EL (cell line): Measurements from ENCODE around the gene RTRAF.

ENCODE experiments used
- DNase-seq: peaks from one replicate; pipeline ENCODE4 v3.0.0-alpha.2; 2016

Gene RTRAF

DNA sequence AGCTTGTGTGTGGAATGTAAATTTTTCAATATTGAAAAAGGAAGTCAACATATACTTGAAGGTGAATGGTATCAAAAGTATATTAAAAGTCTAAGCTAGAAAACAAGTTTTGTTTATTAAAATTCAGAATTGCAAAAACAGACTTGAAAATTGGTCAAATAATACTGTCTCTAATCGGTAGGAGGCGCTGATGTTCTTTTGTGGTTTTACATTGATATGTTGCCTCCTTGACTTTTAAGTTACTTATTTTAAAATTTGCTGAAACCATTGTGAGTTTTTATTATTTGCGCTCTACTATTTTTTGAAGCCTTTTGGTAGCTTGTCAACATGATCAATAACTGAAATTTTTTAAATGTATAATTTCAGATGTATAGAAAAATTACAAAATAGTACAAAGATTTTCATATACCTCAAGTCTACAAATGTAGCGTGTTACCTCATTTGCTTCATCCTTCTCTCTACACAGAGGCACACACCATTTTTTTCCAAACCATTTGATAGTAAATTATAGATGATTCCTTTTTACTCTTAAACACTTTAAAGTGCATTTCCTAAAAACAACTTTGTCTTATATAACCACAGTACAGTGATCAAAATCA is 6.9 kb downstream of the RTRAF start:
- peak; percentile 41 for DNase-seq

DNA sequence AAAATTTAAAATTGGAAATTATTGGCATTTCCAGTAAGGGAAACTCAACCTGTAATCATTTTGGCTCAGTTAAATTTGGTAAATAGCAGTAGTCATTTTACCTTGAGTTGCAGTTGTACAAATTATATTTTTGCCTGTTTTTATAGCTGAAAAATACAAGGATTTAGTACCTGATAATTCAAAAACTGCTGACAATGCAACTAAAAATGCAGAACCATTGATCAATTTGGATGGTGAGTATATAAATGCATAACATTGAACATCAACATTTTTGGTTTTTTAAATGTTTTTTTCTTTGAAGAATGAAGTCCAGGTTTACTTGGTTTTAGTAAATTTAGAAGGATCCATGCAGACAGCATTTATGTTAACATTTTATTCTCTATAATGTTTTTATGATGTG is 9.0 kb downstream of the RTRAF start:
- no peak for DNase-seq

DNA sequence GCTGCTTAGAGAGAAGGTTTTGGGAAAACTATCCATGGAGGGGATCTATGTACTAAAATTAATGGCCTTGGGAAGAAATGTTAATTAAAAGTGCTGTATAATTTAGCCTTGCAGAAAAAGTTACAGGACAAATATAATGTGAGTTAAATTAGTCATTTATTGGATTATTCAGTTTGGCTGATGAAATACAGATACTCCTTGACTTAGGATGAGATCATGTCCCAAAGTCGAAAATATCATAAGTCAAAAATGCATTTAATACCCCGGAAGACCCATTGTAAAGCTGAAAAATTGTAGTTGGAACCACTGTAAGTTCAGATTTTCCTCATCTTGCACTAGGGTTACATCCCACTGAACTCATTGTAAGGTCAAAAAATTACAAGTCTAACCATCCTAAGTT is 9.7 kb downstream of the RTRAF start:
- DNase-seq = peak; percentile 64

DNA sequence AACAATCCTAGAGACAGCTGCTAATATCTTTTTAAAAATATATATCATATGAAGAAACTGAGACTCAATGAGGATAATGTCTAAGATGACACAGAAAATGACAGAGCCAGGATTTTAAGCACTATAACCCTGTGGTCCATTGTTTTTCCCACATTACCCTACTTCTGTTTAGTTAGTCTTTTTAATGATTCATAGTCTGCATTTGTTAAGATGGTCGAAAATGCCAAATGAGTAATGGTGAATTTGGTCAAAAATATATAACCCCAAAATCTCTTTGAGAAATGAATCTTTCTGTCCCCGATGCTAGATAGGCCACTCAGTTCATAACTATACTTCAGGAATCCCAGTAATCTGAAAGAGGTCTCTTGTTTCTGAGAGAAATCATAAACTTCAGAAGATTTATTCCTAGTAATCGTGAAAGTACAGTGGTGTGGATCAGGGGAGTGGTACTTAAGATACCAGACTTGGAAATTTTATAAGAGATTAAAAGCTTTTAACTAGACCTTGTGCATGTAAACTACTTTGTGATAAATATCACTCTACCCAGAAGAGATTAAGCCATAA is 10.8 kb downstream of the RTRAF start:
- DNase-seq = peak; percentile 38

DNA sequence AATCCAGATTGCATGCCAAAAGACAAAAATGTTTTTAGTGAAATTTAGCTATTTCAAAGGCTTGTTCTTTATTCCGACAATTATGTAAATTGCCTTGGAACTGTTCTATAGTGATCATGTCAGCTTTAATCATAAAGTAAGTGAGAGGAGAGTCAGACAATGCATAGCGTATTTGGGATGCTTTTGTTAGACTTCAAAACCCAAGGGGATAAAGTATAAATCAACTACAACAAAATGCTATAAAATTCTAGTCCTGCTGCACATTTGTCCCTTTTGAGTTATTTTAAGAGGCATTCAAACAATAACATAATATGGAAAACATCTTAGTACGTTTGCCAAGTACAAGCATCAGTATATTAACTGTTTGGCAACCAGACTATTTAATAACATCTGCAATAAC is 11.3 kb downstream of the RTRAF start:
- DNase-seq = no peak

DNA sequence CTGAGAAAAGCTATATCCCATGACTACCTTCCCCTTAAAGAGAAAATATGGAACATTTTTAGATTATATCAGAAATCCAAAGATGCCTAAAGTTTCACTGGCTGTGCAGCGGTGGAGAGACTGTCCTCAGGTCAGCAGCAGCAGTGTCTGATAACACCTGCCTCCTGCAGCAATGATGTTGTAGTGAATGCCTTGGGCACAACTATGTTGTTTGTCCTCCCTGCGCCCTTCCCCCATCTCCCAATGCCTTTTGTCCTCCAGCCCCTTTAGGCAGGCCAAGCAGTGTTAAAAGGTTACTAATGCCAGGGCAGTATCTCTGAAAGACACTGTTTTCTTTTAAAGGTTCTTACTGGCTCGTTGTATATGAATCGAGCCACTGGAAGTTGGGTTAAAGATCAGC is 13.2 kb downstream of the RTRAF start:
- DNase-seq = no peak

DNA sequence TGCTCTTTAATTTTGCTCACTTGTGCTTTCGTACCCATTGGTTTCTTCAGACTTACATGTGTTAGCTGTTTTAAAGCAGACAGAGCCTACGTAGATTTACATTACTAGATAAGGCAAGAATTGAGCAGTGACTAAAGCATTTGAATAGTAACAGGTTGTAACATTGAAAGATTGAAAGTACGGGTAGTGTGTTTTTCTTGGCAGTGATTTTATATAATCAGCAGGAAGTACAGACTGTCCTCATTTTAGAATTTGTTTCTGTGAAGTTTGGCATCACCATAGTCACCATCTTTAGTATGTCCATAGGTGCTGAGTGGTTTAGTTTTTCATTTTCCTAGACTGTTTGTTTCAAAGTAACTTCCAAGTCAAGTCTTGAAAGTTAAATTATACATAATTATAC is 14.0 kb downstream of the RTRAF start:
- no peak for DNase-seq

DNA sequence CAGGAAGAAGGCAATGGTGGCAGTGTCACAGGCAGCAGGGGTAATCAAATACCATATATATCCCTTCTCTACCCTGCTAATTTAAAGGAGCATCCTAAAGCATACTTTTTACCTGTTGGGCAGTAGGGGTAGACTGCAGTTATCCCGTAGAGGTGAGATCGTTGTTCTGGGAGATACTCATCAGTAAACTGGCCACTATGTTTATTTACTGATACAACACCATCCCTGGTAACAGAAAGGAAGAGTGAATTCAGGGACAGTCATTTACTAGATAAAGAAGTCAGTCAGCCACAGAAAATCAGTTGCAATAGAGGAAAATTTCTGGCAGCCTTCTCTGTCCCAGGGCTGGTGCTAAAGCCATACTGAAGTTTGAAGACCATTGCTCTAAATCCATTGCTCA is 16.3 kb downstream of the RTRAF start:
- no peak for DNase-seq

DNA sequence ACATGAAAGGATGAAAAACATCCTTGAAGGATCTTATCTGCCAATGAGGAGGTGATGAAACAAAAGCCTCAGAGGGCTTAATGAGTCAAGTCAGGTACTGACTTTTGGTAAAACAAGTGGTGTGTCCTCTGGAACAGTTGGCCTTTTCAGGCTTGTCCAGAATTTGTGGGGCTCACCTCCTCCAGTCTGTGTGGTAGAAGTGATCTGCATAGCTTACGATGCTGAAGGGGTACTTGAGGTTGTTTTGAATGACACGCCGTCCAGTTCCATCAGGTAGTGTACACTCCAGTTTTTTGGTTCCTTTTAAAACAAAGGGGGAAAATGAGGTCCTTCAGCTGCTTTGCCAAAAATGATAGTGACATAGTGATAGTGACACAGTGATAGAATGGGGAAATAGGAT is 17.0 kb downstream of the RTRAF start:
- DNase-seq = no peak

DNA sequence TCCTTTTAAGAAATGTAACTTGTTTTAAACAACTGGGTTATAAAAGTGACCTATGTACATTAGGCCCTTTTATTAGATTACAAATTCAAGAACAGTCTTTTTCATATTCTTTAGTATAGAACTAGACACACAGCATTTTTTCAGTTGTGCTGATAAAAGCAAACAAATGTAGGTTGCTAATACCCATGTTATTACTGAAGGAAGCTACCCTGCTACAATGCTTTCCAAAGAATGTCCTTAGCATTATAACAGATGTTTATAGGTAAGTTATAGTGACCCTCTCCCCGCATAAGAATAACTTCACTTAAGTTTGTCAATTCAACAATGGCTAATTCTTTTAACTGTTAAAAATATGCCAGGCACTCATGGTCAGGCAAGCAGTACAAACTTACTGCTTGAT is 17.9 kb downstream of the RTRAF start:
- DNase-seq = no peak

DNA sequence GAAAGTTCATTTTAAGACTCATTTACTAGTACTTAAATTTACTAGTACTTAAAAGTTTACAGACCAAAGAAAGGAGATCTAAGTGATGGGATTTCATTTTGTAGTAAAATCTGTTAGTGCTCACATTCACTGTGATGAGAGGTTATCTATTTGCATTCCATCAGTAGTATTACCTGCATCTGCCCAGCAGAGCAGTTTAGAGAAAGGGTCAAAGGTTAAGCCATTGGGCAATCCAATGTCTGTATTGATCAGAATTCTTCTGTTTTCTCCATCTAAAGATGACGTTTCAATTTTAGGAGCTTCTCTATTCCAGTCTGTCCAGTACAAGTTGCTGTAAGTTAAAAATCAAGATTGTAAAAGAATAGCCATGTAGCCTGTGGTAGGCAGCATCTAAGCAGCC is 18.3 kb downstream of the RTRAF start:
- no peak for DNase-seq

DNA sequence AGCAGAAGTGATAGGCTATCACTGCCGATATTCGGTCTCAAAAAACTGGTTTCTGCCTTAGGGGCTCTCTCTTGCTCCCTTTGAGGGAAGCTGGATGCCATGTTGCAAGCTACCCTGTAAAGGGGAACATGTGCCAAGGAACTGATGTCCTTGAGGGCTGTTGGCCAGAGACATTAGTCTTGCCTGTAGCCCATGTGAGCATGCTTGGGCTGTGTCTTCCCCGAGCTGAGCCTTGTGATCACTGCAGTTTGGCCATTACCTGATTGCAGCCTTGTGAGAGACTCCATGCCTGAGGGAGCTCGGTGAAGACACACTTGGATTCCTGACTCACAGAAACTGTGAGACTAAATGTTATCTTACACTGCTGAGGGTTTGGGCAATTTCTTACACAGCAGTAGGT is 18.8 kb downstream of the RTRAF start:
- no peak for DNase-seq

DNA sequence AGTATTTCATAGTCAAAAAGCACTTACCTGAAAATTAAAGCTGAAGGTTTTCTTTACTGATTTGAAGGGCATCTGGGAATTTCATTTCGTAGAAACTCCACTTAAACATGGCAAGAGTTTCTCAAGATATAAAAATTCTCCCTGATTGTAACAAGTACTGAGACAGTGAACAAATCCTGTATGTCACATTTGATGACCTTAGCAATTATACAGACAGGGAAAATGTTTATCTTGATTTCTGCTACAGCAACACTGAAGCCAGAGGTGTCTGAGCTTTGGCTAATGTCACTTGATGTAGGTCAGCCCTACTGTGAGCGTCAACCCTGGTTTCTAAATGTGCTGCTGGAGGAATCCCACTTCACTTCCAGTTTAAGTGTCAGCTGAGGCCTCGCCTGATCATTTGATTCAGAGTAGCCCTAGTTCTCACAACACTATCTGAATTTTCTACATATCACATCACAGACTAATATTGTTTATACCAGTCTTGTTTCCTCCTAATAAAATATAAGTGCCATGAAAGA is 20.9 kb downstream of the RTRAF start:
- no peak for DNase-seq

DNA sequence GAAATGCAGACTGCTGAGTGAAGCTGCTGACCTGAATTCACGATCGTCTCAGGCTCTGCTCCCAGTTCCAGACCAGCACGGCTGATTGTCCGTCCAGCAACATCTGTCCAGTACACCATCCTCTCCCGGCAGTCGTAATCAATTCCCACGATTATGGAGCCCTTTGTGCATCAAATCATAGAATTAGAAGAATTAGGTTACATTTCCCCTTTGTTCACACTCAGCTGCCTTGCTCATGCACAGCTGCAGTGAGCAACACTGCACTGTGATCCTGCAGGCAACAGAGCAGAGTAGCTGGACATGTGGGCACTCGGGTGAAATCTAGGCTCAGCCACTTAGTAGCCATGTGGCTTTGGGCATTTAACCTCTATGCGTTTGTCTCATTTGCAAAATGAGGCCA is 22.2 kb downstream of the RTRAF start:
- DNase-seq = no peak

DNA sequence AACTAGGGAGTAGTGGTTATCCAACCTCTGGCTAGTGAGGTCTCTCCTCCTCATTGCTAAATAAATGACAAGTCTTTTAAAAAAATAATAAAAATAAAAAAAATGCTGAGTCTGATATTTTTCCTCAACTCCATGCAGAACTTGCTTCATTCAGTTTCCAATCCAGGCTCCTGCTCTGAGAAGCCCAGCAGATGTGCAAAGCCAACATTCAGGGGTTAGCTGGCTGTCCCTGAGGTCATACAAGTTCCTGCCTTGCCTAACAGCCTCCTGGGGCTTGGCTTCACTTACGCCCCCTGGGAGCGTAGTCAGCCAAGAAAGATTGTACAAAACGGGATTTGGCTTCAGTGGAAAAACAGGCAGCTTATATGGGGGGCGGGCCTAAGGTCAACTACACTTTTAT is 23.3 kb downstream of the RTRAF start:
- DNase-seq = no peak

DNA sequence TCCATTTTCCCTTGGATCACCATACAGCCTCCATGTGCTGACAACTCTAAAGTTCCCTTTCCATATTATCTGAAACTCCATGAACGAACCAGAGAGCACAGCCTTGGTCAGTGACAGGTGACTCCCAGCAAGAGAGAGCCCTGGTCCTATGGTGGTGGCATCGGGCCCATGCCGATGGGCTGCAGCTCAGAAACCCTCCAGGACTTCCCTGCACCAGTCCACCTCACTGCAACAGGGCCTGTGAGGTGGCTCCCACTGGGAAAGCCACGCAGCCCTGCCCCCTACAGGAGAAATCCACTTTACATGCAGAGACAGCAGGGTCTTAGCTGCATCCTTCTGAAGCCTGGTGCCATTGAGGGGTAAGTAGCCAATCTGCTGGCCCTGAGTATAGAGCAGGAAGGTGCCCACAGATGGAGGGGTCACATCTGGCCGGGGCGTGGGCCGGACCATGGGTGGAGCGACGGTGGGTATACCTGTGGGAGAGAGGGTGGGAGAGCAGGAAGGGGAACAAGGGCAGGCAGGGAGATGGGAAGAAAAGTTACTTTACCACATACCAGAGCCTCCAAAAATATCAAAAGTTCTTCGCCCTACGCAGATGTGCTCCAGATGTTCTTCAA is 24.7 kb downstream of the RTRAF start:
- no peak for DNase-seq

DNA sequence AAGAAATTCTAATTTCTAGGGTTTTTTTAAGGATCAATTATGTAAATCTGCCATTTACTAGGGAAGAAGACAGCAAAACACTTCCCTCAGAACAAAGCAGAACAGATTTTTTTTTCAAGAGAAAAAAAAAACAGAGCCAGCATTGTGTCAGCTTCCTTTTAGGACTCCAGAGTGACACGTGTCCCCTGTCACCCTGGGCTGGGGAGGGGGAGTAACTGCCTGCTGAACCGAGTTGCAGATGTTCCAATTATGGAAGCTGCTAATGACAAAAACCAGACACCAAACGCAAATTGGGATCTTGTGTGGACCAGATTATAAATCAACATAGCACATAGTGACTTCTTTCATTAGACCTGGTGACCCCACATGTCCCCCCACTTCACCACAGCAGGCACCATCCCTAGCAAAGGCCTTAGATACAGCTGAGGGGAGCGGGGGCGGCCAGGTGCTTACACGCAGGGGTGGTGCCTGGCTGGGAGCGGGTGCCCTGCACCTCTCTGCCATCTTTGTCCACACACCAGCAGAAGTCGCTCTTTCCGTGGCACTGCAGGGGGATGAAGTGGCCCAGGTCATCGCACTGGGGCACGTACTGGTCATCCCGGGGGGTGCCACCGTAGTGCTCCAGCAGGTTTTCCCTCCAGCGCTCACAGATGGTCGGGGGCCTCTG is 25.4 kb downstream of the RTRAF start:
- no peak for DNase-seq

DNA sequence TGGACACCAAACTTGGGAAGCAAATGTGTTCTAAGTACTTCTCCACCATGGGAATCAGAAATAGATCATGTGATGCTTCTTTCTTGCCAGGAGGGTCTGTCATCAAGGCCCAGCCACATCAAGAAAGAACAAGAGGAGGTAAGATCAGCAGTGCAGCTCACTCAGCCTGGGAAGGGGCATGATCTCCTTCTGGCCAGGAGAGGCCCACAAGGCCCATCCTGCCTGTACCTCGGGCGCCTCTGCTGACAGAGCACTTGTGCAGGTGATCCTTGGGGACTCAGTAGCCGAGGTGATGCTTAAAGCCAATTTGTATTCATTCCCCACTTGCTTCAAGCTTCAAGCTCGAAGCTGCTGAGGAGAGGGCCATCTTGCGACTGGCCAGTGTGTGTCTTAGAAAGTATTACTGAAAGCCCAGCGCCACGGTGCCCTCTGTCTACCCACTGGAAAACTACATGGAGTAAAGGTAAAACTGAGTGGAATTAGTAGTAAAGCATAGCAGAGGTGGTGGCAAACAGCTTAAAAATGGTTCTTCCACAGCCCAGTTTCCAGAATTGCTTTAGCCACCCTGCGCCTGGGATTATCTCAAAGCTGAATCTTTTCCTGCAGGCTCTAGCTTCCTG is 26.2 kb downstream of the RTRAF start:
- no peak for DNase-seq

DNA sequence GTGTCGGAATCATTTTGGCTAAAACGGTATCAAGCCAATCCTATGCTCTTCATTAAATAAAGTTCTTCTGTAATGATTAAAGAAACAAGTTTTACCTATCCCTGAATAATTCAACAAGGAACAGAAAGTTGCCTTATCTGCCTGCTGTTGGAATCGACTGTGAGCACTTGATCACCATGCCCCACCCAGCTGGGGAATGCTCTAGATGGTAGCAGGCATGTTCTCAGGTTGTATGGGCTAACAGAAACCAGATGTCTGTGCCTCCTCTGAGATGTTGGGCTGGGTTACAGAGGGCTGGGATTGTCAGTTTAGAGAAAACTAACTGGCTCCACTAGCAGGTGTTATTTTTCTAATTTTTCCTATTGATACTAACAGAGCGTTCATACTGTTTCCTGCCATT is 28.9 kb downstream of the RTRAF start:
- DNase-seq = peak; percentile 61

DNA sequence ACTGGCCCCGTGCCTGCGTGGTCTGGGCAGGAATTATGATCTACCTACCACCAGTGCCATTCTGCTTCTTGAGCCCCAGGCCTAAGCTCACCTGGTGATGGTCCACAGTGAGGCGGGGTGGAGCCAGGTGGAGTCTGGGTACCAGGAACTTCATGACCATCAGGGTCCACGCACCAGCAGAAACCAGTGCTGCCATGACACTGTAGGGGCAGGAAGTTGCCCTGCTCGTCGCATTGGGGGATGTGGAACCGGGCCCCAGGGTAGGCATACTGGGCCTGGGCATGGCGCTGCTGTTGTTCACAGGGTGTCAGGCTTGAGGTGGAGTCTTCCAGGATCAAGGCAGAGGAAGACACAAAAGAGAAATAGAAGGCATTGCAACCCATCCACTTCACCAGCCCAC is 29.6 kb downstream of the RTRAF start:
- no peak for DNase-seq

DNA sequence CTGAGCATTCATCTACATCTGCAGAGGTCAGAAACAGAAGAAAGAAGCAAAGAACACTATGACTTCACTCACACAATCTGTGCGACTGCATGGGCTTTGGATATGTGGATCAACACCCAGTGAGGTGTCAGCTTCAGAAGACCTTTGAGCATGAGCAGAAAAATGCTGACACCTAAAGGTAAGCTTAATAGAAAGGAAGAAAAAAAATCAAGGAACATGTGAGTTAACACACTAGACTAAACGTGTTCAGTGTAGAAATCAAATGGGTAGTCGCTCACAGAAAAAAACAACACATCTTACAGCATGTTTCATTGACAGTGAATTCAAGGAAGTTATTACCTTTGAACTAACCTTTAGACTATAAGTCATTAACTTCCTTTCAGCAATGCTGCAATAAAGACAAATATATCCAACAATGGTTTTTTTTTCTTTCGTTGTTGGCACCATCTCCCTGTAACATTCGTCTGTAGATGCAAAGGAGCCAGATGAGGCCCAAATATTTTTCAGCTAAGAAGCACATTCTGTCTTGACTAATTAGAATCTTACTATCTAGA is 30.9 kb downstream of the RTRAF start:
- DNase-seq = no peak

DNA sequence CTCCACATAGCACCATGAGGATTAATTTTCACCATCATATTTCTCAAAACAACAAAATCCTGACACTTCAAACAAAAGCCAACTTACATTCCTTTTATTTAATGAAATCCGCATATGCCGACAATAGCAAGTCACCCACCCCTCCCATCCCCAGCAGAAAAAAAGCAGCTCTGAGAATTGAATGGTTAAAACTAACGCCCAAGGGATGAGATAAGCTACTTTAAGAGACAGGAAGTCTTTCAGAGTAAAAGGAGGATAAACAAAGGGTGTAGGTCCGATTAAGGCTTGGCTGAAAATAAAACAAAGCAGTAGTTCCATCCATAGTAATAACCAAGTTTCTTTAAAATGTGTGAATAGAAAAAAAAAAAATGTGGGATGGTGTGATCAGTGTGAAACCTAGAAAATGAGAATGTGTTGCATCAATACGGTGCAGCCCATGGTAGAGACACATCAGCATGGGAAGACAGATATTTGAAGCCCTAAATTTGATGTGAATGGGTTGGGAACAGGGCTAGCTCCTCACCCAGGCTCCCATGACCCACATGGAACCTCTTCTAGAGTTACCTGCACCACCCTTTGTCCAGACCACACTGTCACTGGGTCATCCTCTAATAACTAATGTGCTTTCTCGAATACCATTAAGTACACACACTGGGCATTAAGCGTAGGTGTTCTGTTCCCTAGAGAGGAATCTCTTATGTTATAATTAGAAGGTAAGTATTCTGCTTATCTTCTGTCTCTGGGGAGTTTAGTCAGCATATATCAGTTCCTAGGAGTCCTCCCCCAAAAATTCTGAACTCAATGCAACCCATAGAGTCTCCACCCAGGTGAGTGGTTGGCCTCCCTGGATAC is 31.7 kb downstream of the RTRAF start:
- no peak for DNase-seq
